ENCODE data around the gene SNAPC5.

- no peak for TF ChIP-seq CTCF (IDR thresholded peaks at IDR 0.05; ENCODE audit: insufficient read depth, low read length, poor library complexity, severe bottlenecking)
- TF ChIP-seq EZH2phosphoT487 (conservative IDR thresholded peaks at IDR 0.05; ENCODE audit: low read length): no peak
Observed at GRCh38 chr15:66461917-66462316, 35.6 kb downstream of the SNAPC5 start.

All from SU-DHL-6 (cell line).